Neural crest cell (in vitro differentiated cells): ENCODE results near the gene PRDM1. TPM values are rescaled to one million over a fixed set of nuclear protein-coding genes. Genes with fewer than 3 reads are reported as not detected.

Experiments
- DNase-seq: peaks from one replicate; pipeline ENCODE4 v3.0.0; 2021; ENCODE audit warnings: low read depth, mixed read lengths, low spot score
- H3K27ac Mint-ChIP-seq: one replicate; pipeline ENCODE4 v1.8.0; 2021; ENCODE audit warnings: mild to moderate bottlenecking, mixed read lengths; ENCODE audit not compliant: unreplicated experiment
- H3K27me3 Mint-ChIP-seq: 2 replicates; pipeline ENCODE4 v1.8.0; 2021; ENCODE audit warnings: low read depth, mild to moderate bottlenecking, mixed read lengths
- H3K36me3 Mint-ChIP-seq: 2 replicates; pipeline ENCODE4 v1.8.0; 2021; ENCODE audit warnings: low read depth, mild to moderate bottlenecking, mixed read lengths
- H3K4me1 Mint-ChIP-seq: 2 replicates; pipeline ENCODE4 v1.8.0; 2021; ENCODE audit warnings: mixed read lengths
- H3K4me3 Mint-ChIP-seq: one replicate; pipeline ENCODE4 v1.8.0; 2021; ENCODE audit warnings: mild to moderate bottlenecking, mixed read lengths
- H3K9me3 Mint-ChIP-seq: 2 replicates; pipeline ENCODE4 v1.8.0; 2021; ENCODE audit warnings: mixed read lengths
- CTCF ChIP-seq: fragments of 200-600 bp; sonication (generic); conservative IDR thresholded peaks from 2 replicates; pipeline ENCODE4 v1.5.0; 2021; ENCODE audit warnings: antibody characterized with exemption, mild to moderate bottlenecking
- total RNA-seq: library from RNA; stranded (reverse); gene quantifications from 2 replicates; pipeline ENCODE4 v1.2.1, GENCODE V29; 2021

The PRDM1 gene
- total RNA-seq, 1 donor from 2014 or later: 1.2 TPM

DNA sequence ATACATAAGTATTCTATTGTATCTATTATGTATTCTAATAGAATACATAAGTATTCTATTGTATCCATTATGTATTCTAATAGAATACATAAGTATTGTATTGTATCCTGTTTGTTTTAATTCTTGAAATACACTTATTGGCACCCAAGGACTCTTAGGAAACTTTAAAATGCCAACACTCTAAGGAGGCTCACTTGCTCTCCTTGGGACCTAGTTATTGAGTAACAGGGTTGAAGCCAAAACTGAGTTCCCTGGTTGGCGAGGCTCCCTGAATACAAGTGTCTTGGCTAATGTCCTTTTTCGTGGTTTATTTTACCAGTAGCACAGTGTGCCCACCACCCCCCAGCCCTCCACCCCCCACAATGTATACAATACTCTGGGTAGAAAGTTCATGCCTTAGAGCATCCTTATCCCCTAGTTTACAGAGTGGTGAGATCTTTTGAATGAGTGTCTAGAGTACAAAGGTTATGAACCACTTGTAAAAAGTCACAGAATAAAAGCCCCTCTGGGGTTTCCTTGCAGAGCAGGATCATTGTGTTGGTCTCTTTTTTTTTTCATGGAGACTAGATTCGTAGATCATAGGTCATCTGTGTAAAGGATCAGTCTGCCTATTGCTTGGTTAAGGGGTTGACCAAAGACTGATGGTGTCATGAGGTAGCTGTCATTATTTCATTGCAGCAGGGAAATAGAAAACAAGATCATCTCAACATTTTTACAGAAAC lies 32.5 kb upstream of the PRDM1 start:
- Mint-ChIP-seq H3K4me1 (peaks cover 22% of the 10 kb centered on the region), H3K9me3 (no peaks in the 10 kb centered on the region), H3K4me3 (no peak overlapping the region), H3K27me3 (peaks cover 61% of the 10 kb centered on the region), H3K27ac (no peak overlapping the region), H3K36me3 (no peaks in the 10 kb centered on the region)
- no peak for TF ChIP-seq CTCF
- no peak for DNase-seq

- Mint-ChIP-seq H3K36me3 (no peaks in the 10 kb centered on the region), H3K9me3 (no peaks in the 10 kb centered on the region), H3K27ac (no peak overlapping the region), H3K4me3 (no peak overlapping the region), H3K27me3 (peaks cover 44% of the 10 kb centered on the region), H3K4me1 (peaks cover 22% of the 10 kb centered on the region)
- DNase-seq: no peak
- no peak for TF ChIP-seq CTCF
Observed at GRCh38 chr6:106055489-106055888, 30.6 kb upstream of the PRDM1 start.

- TF ChIP-seq CTCF: no peak
- Mint-ChIP-seq H3K4me1 (peaks cover 20% of the 10 kb centered on the region), H3K27ac (no peak overlapping the region), H3K27me3 (peaks cover 40% of the 10 kb centered on the region), H3K9me3 (no peaks in the 10 kb centered on the region), H3K4me3 (no peak overlapping the region), H3K36me3 (no peaks in the 10 kb centered on the region)
- DNase-seq: no peak
Observed at GRCh38 chr6:106056060-106056745, 29.9 kb upstream of the PRDM1 start.

DNA sequence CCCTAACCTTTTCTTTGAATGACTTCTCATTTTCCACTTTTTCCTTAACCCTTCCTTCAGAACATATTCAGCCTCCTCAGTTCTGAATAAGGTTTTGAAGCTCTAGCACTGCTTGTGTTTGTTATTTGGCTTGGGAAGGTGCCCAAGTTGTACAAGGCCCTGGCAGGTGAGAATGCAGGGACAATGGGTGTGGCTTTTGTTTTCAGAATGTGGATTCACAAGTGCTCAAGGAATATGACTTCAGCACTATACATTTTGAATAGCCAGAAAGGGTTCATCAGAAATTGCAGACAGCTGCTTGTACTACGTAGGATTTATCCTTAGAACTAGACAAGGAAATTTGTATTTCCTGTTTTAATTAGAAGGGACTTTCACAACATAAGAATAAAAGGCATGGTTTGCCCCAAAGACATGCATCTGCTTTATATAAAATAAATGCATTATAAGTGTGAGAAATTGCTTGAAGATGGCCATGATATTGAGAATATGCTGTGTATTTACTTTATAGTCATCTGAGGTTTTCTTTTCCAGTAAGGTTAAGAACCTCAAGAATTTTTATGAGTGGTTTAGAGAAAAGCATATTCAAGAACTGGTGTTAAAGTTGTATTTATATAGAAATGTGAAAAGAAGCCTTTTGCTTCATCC lies 29.3 kb upstream of the PRDM1 start:
- Mint-ChIP-seq H3K36me3 (no peaks in the 10 kb centered on the region), H3K9me3 (no peaks in the 10 kb centered on the region), H3K4me1 (peaks cover 13% of the 10 kb centered on the region), H3K4me3 (no peak overlapping the region), H3K27me3 (peaks cover 34% of the 10 kb centered on the region), H3K27ac (no peak overlapping the region)
- no peak for DNase-seq
- TF ChIP-seq CTCF: no peak

- Mint-ChIP-seq H3K36me3 (no peaks in the 10 kb centered on the region), H3K4me1 (peaks cover 1% of the 10 kb centered on the region), H3K9me3 (no peaks in the 10 kb centered on the region), H3K4me3 (no peak overlapping the region), H3K27ac (no peak overlapping the region), H3K27me3 (peaks cover 20% of the 10 kb centered on the region)
- no peak for TF ChIP-seq CTCF
- no peak for DNase-seq
Observed at GRCh38 chr6:106059331-106059730, 26.8 kb upstream of the PRDM1 start.
